Upper lobe of left lung (tissue), 4 donors: ENCODE results near the gene FOXP2.

Source experiments
- CTCF ChIP-seq, 6 experiments: fragments of 450-650 bp in 4 of 6; fragments of 200-600 bp in 2 of 6; sonication (generic) in 2 of 6; IDR thresholded peaks; one replicate each; pipeline ENCODE4 v1.5.1; 2016 to 2019; ENCODE audit warnings: antibody characterized with exemption in 6 of 6
- POLR2A ChIP-seq, 4 donors: fragments of 450-650 bp; IDR thresholded peaks; one replicate each; pipeline ENCODE4 v1.5.1; 2016 to 2017; ENCODE audit warnings: antibody characterized with exemption in 4 of 4, mild to moderate bottlenecking in 2 of 4
- POLR2AphosphoS5 ChIP-seq, 2 donors: sonication (generic); formaldehyde crosslinking; IDR thresholded peaks; one replicate each; pipeline ENCODE4 v1.5.1; 2017; ENCODE audit warnings: antibody characterized with exemption in 2 of 2

GRCh38 chr7:114589436-114589835 is 174.8 kb downstream of the FOXP2 start:
- TF ChIP-seq CTCF (IDR thresholded peaks at IDR 0.05) (no peak), POLR2AphosphoS5 (IDR thresholded peaks at IDR 0.05) (no peak), POLR2A (IDR thresholded peaks at IDR 0.05) (no peak)
